NCI-H1092 treated with DMSO at 0.1 percent for 48 hours (cell line): ENCODE results near the gene PTPRF.

Experiments
- DNase-seq: peaks from one replicate; lab custom pipeline; 2025; lab: John Stamatoyannopoulos, UW

Gene PTPRF

DNA sequence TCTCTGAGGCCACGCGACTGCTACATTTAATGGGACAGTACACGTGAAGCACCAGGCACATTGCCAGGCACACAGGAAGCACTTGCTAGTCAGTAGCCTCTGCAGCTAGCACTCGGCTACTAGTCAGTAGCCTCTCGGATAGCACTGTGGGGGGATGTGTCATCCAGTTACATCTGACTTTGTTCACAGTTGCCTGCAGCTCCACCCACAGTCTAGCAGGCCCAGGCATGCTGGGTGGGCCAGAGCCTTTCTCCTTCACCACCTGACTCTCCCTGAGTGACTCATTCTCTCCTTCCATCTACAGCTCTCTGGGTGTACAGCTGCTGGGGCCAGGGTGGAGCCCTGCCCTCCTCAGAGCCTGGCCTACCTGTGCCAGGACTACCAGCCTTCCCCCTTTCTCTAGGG is 51.5 kb downstream of the PTPRF start:
- no peak for DNase-seq

DNA sequence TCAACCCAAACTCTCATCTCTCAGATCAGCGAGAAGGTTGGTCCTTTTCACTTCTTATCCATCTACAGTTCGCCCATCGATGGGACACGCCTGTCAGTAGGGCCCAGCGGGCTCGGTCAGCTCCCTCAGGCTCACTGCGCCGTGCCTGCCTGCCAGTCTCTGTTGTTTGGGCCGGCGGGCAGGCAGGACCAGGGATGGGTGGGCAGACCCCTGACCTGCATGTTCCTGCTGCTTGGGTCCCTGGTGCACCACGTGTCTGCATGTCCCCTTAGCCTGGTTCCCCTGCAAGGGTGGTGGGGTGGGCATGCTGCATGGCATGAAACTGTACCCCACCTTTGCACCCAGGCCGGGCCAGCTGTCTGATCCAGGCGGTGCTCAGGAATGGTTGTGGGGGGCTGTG is 52.4 kb downstream of the PTPRF start:
- no peak for DNase-seq

- no peak for DNase-seq
Observed at GRCh38 chr1:43584204-43584603, 53.5 kb downstream of the PTPRF start.

- DNase-seq: no peak
Observed at GRCh38 chr1:43585557-43585956, 54.9 kb downstream of the PTPRF start.

DNA sequence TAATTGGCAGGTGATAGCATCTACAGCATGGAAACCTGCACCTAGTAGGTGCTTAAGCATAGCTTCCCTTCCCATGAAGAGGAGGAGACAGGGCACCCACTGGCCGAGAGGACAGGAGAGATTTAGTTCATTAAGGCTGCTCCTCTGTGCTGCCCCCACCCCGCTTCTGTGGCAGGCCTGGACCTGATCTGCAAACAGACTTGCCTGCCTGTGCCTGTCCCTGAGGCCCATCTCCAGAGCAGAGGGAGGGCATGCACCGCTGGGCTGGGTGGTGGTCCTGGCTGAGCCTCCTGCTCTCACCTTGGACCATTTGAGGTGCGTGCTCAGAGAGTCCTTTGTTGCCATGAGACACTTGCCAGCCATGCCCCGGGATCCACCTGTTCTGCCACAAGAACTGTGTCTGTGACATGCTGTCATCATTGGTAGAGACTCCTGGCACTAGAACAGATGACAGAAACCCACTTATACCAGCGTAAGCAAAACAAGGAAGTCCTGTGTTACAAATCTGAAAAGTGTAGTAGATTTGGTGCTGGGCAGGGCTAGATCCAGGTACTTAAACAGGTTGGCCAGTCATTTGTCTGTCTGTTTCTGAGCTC is 55.6 kb downstream of the PTPRF start:
- no peak for DNase-seq

DNA sequence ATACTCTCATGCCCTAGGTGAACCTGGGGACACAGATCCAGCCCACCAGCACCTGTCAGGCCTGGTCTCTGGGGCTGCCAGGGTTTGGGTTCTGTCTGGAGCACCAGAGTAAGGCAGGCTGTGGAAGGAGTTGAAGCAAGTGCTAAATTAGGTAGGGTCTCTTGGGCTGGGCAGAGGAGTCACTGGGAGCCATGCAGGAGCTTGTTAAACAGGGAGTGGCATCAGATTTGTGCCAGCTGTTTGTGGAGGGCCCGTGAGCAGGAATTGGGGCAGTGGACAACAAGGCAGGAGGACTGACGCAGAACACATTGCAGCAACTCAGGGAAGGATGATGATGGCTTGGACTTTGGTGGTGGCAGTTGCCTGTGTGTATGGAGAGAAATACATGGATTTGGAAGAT is 56.3 kb downstream of the PTPRF start:
- DNase-seq: no peak

DNA sequence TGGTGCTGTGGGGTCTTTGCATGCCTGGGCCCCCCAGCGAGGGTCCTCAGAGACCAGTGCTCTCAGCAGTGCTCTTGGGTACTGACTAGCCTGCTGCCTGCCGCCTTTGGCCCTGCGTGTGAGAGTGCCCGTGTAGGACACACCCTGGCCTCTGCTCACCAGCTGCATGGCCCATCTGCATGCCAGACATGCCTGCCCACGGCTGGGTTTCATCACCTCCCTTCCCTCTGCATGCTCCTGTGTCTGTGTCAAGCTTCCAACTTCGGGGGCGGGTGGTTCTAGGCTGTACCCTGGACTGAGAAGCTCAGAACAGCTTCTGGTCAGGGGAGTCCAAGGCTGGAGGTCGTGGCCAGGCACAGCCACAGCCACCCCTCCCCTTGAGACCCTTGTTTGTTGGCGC is 56.9 kb downstream of the PTPRF start:
- DNase-seq: no peak

- DNase-seq: no peak
Observed at GRCh38 chr1:43588592-43588991, 57.9 kb downstream of the PTPRF start.

DNA sequence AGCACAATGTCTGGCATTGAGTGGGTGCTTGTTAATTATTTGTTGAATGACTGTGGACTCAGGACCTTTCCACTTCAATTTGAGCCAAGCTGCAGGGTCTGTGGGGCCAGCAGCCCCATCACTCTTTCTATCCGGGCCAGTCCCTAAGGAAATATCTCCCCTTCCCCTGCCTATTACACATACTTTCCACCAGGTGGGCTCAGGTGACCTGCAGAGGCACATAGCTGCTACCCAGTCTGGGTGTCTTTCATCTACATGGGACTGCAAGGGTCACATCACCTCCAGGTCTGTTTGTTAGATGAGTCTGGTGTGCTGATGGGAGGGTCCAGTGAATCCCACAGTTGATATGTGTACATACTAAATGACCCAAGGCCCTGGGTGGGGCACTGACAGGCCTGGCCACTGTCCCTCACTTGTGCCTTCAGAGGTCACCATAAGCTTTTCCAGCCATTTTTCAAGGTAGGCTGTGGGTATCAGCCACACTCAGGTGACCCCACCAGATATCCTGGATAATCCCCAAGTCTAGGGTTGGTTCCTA is 59.8 kb downstream of the PTPRF start:
- DNase-seq: no peak

- no peak for DNase-seq
Observed at GRCh38 chr1:43591181-43591580, 60.5 kb downstream of the PTPRF start.

GRCh38 chr1:43592051-43592665 is 61.5 kb downstream of the PTPRF start:
- no peak for DNase-seq

- DNase-seq: no peak
Observed at GRCh38 chr1:43592974-43593683, 62.4 kb downstream of the PTPRF start.

- no peak for DNase-seq
Observed at GRCh38 chr1:43596579-43596978, 65.9 kb downstream of the PTPRF start.

- no peak for DNase-seq
Observed at GRCh38 chr1:43597028-43597427, 66.3 kb downstream of the PTPRF start.

GRCh38 chr1:43597721-43598120 is 67.0 kb downstream of the PTPRF start:
- no peak for DNase-seq

GRCh38 chr1:43598622-43599021 is 67.9 kb downstream of the PTPRF start:
- no peak for DNase-seq

DNA sequence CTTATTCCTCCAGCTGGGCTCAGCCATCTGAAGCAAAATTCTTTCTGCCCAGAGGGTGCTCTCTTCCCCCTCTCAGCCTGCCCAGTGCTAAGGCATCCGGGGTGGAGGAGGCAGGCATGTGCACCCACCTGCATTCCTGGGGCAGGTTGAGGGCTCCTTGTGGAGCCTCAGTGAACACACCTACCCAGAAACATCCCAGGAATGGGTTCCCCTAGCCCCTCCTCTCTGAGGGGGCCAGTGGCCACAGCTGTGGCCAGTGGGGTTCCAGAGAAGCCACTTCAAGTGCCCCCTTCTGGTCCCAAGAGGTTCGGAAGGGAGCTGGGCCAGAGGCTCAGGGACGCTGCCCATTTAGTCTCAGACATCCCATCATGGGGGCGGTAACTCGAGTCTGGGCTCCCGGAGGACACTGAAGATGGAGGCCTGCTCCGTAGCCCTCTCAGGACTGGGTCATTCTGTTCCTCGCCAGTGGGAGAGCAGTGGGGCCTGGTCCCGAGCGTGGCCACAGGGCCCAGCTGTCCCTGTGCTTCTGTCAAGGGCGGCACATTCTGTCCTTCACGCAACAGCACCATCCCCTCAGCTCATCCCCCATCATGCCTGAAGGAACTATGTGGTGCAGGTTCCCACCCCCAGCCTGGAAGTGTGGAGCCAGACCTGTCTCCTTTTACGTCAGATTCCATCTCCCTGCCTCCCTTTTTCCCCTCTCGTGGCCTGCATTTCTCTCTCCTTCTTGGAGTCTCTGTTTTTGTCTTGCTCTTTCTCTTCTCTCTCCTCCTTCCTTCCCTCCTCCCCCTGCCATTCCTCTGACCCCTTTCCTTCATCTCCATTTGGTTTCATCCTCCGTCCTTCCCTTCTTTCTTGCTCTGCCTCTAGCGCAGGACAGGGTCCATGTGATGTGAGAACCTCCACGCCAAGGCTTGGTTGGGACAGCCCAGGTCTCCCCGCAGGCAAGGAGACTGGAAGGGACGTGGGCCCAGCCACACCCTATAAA is 69.6 kb downstream of the PTPRF start:
- DNase-seq: no peak

- no peak for DNase-seq
Observed at GRCh38 chr1:43602990-43603389, 72.3 kb downstream of the PTPRF start.

DNA sequence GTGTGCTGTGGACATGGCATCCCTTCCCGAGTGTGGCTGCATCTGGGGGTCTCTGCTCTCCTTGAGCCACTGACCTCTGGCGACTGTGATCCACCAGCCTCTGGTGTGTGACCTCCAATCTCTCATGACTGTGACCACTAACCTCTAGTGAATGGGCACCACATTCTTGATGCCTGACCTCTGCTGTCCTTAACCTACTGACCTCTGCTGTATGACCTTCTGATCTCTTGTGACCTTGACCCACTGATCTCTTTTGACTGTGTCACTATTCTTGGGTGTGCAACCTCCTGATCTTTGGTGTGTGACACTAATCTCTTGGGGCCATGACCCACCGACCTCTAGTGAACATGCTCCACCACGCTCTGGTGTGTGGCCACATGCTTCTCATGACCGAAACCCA is 73.5 kb downstream of the PTPRF start:
- DNase-seq: no peak

DNA sequence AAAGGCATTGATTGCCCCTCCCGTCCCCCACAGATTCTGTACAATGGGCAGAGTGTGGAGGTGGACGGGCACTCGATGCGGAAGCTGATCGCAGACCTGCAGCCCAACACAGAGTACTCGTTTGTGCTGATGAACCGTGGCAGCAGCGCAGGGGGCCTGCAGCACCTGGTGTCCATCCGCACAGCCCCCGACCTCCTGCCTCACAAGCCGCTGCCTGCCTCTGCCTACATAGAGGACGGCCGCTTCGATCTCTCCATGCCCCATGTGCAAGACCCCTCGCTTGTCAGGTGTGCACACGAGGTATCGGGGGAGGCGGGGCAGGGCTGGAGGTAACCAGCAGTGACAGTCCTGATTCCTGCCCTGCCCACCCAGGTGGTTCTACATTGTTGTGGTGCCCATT is 74.5 kb downstream of the PTPRF start:
- no peak for DNase-seq

DNA sequence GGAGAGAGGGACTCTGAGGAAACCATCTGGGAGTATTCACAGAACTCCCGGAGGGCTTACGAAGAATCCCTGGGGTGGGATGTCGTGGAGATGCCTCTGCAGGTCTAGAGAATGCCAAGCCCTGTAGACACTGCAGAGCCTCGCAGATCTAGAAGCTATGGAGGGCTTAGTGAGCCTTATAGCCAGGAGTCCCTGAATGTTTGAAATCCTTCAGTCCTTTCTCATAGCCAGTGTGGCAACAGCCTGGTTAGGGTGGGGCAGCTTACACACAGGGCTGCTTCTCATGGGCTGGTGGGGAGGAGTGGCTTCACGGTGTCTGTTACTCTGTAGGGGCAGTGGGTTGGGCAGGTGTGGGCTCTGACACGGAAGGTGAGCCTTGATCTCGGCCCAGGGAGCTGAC is 75.1 kb downstream of the PTPRF start:
- no peak for DNase-seq

DNA sequence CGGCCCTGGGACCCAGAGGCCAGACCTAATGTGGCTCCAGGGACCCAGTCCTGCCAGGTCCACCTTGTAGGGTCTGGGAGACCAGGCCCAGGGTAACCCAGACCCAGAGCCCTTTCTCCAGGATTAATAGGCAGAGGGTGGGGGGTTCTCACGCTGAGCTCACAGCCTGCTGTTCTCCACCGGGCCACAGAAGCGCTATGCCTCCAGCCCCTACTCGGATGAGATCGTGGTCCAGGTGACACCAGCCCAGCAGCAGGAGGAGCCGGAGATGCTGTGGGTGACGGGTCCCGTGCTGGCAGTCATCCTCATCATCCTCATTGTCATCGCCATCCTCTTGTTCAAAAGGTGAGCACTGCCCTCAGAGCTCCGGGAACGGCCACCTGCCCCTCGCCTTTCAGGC is 75.9 kb downstream of the PTPRF start:
- no peak for DNase-seq
